ENCODE results near the gene TMEM132E.

The TMEM132E gene

GRCh38 chr17:34665150-34665806 is 85.9 kb downstream of the TMEM132E start:
- DNase-seq (ENCODE audit: low read depth in 2 of 2): no peak

GRCh38 chr17:34665819-34666763 is 86.7 kb downstream of the TMEM132E start:
- DNase-seq (ENCODE audit: low read depth in 2 of 2): no peak

DNA sequence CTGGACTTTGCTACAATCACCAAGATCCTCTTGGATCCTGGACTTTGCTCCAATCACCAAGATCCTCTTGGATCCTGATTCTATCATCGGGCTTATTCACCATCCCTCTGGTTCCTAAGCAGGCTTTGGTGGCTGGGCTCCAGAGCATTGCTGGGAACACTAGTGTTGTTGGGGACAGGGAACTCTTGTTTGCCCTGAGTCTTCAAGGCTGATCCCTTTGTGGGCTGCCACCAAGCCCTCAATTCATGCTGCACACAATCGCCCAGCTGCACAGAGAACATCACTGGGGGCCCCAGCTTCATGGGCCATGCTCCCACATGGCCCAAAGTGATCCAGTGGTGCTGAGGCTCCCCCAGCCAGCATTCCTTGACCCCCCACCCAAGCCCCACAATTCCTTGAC is 88.3 kb downstream of the TMEM132E start:
- DNase-seq (ENCODE audit: low read depth in 2 of 2): no peak

DNA sequence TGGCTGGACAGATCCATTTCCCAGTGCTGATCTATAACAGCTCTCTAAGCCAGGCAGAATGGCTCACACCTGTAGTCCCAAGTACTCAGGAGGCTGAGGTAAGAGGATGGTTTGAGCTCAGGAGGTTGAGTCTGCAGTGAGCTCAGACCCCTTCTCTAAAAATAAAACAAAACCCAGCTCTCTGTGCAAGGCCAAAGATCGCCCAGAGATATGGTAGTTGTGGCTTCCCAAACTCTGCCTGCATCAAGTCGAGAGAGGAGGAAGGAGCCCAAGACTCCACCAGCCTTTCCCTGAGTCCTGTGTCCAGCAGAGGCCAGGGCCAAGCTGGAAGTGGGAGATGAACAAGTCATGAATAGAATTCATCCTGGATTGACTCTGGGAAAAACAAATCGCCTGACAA is 88.8 kb downstream of the TMEM132E start:
- no peak for DNase-seq (ENCODE audit: low read depth in 2 of 2)

GRCh38 chr17:34669511-34669910 is 90.1 kb downstream of the TMEM132E start:
- no peak for DNase-seq (ENCODE audit: low read depth in 2 of 2)

- DNase-seq (ENCODE audit: low read depth in 2 of 2): no peak
These were observed 91.2 kb downstream of the TMEM132E start for GRCh38 chr17:34670618-34671017.

DNA sequence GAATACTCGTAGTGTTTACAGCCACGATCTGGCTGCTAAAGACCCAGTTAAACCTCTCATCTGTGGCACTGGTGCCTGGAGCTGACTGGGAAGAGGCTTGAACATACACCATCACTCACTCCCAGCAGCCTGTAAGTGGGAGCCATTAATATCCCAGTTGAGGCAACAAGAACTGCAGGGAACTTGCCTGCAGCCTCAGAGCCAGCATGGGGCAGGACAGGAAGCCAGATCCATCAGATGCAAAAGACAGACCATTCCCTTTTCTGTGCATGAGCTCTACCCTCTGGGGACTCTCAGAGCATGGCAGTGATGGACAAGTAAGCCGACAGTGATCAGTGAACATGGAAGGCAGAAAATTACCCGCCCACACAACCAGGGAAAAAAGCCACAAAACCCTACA is 91.8 kb downstream of the TMEM132E start:
- no peak for DNase-seq (ENCODE audit: low read depth in 2 of 2)

DNA sequence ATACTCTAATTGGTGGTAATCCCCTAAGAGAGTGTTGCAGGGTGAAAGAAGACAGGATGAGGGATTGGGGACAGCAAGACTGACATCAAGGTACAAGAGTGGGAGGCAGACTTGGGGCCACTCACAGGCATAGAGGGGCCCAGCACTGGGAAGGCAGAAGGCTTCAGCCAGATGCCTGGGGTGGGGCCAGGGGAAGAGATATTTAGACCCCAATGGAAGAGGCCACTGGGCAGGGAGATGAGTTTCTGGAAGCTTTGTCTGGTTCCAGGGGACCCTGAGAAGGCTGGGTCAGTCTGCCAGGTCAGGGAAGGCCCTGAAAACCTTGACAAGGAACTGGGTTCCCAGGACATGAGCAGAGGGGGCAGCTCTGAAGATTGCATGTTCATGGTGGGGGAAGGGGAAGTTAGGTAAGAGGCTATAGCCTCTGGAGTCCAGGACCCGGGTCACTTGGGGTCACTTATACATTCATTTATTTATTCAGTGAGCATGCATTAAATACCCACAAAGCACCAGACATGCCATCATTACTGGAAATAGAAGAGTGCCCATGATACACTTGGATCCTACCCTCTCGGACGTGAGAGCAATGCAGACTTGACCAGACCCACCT is 92.9 kb downstream of the TMEM132E start:
- DNase-seq (ENCODE audit: low read depth in 2 of 2): no peak

GRCh38 chr17:34673516-34673915 is 94.1 kb downstream of the TMEM132E start:
- DNase-seq (ENCODE audit: low read depth in 2 of 2): no peak

GRCh38 chr17:34673995-34674890 is 94.9 kb downstream of the TMEM132E start:
- DNase-seq (ENCODE audit: low read depth in 2 of 2): no peak

- DNase-seq (ENCODE audit: low read depth in 2 of 2): no peak
These were observed 95.8 kb downstream of the TMEM132E start for GRCh38 chr17:34675143-34675542.

- DNase-seq (ENCODE audit: low read depth in 2 of 2): no peak
These were observed 96.2 kb downstream of the TMEM132E start for GRCh38 chr17:34675605-34676004.

- DNase-seq (ENCODE audit: low read depth in 2 of 2): no peak
These were observed 100.8 kb downstream of the TMEM132E start for GRCh38 chr17:34680151-34680550.

DNA sequence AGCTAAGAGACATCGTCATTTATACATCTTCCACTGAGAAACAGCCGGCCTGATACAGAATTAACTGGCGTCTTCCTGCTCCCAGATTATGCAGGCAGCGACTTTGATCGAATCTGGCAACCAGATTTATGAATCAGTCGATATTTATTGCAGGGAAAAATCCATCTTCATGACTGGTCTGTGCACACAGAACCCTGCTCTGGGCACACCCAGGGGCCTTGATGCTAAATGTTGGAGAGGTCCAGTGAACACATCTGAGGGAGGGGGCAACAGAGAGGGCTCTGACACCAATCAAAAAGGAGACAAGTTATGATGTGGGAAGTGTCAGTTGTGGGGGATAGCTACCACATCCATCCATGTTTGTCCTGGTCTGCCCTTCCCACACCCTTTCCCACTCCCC is 102.9 kb downstream of the TMEM132E start:
- DNase-seq (ENCODE audit: low read depth in 2 of 2): no peak

DNA sequence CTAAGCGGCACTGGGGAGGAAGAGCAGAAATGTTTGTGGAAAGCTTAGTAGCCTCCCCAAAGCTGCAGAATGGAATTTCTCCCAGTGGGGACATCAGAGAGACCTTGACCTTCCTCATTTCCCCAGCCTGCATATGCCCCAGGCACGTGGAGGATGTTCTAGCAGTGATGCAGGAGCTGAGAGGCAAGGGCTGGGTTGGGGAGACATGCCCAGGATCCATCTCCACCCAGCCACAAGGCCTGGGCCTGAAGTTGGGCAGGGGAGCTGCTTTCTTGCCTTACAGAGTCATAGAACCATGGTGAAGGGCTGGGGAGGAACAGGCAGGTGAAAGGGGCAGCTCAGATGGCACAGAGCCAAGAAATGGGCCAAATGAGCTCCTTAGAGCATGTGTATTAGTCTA is 104.0 kb downstream of the TMEM132E start:
- DNase-seq (ENCODE audit: low read depth in 2 of 2): no peak
